ENCODE measurements around the gene CAMK2G.
"Not testable (repeated sequence)": the region's sequence is repeated elsewhere in the genome, so short reads cannot be mapped to it uniquely, and the experiment has no call there.

CAMK2G gene

GRCh38 chr10:73838827-73839226 lies 35.5 kb downstream of the CAMK2G start:
- peaks cover 6% of the 10 kb centered on the region; the same call in 1 of the 2 replicates for H3K36me3 ChIP-seq
- DNase-seq: no peak

DNA sequence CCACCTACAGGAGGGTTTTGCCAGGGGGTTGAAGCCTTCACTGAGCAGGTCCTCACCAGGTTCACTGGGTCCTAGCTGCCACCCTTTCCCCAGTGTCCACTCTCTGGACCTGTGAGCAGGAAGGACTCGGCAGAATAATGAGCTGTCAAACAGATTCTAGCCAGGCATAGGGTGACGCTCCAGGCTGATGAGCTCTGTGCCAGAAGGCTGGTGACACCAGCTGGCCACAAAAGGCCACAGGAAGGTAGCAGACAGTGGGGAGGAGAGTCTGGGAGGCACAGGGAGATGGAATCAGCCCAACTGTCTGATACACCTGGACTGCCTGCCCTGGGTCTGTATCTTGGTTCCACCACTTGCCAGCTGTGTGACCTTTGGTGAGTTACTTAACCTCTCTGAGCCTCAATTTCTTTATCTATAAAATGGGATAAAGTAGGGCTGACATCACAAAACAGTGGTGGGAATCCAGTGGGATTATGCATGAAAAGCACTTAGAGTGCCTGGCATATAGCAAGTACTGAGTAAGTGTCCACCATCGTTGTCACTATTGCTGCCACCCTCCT lies 36.3 kb downstream of the CAMK2G start:
- Histone ChIP-seq H3K27me3 (no peaks in the 10 kb centered on the region), H3K36me3 (peaks cover 6% of the 10 kb centered on the region; the same call in 1 of the 2 replicates), H3K4me3 (ENCODE audit: low read depth, low read length) (no peak overlapping the region), H3K9me3 (no peaks in the 10 kb centered on the region), H3K4me1 (no peaks in the 10 kb centered on the region)
- TF ChIP-seq CTCF (IDR thresholded peaks at IDR 0.05; ENCODE audit: low read depth, low read length): no peak
- no peak for DNase-seq

More at GRCh38 chr10:73838827-73839226, 35.5 kb downstream of the CAMK2G start:
- Histone ChIP-seq H3K27me3 (no peaks in the 10 kb centered on the region), H3K4me1 (no peaks in the 10 kb centered on the region), H3K4me3 (ENCODE audit: low read depth, low read length) (no peak overlapping the region), H3K9me3 (no peaks in the 10 kb centered on the region)
- no peak for TF ChIP-seq CTCF (IDR thresholded peaks at IDR 0.05; ENCODE audit: low read depth, low read length)

- no peak for TF ChIP-seq CTCF (IDR thresholded peaks at IDR 0.05; ENCODE audit: low read depth, low read length)
- Histone ChIP-seq H3K4me1 (no peaks in the 10 kb centered on the region), H3K36me3 (peaks cover 2% of the 10 kb centered on the region; the same call in 1 of the 2 replicates), H3K4me3 (ENCODE audit: low read depth, low read length) (no peak overlapping the region), H3K27me3 (no peaks in the 10 kb centered on the region), H3K9me3 (no peaks in the 10 kb centered on the region)
- DNase-seq: no peak
Observed at GRCh38 chr10:73837072-73837471, 37.3 kb downstream of the CAMK2G start.

GRCh38 chr10:73836427-73836980 lies 37.9 kb downstream of the CAMK2G start:
- no peaks in the 10 kb centered on the region for H3K4me1 ChIP-seq
- no peaks in the 10 kb centered on the region for H3K27me3 ChIP-seq
- H3K4me3 ChIP-seq (ENCODE audit: low read depth, low read length): no peak overlapping the region
- no peaks in the 10 kb centered on the region; the same call in 1 of the 2 replicates for H3K36me3 ChIP-seq
- no peaks in the 10 kb centered on the region for H3K9me3 ChIP-seq
- TF ChIP-seq CTCF (IDR thresholded peaks at IDR 0.05; ENCODE audit: low read depth, low read length): no peak
- DNase-seq: no peak

- not testable (repeated sequence) for H3K27me3 ChIP-seq; H3K4me1 ChIP-seq; H3K36me3 ChIP-seq; H3K9me3 ChIP-seq; DNase-seq; H3K4me3 ChIP-seq (ENCODE audit: low read depth, low read length)
Observed at GRCh38 chr10:73829090-73829489, 45.3 kb downstream of the CAMK2G start.

- Histone ChIP-seq H3K4me1 (no peaks in the 10 kb centered on the region), H3K36me3 (no peaks in the 10 kb centered on the region), H3K4me3 (ENCODE audit: low read depth, low read length) (no peak overlapping the region), H3K9me3 (no peaks in the 10 kb centered on the region), H3K27me3 (no peaks in the 10 kb centered on the region)
- TF ChIP-seq CTCF (IDR thresholded peaks at IDR 0.05; ENCODE audit: low read depth, low read length): no peak
- no peak for DNase-seq
Observed at GRCh38 chr10:73828161-73828560, 46.2 kb downstream of the CAMK2G start.

Data from BE2C (cell line).